NCI-H1092 (cell line): ENCODE measurements around the gene PRMT3.
"Not testable (repeated sequence)": the region's sequence is repeated elsewhere in the genome, so short reads cannot be mapped to it uniquely, and the experiment has no call there.

Experiments used
- DNase-seq: peaks from one replicate; lab custom pipeline; 2025; lab: John Stamatoyannopoulos, UW

The PRMT3 gene

GRCh38 chr11:20457934-20458680 lies 70.6 kb downstream of the PRMT3 start:
- DNase-seq: no peak

GRCh38 chr11:20458905-20459632 lies 71.6 kb downstream of the PRMT3 start:
- no peak for DNase-seq

GRCh38 chr11:20459865-20460264 lies 72.3 kb downstream of the PRMT3 start:
- no peak for DNase-seq

GRCh38 chr11:20464518-20464917 lies 77.0 kb downstream of the PRMT3 start:
- DNase-seq: no peak

GRCh38 chr11:20467487-20468185 lies 80.1 kb downstream of the PRMT3 start:
- DNase-seq: no peak

- DNase-seq: no peak
Observed at GRCh38 chr11:20470348-20470747, 82.8 kb downstream of the PRMT3 start.

GRCh38 chr11:20471929-20472328 lies 84.4 kb downstream of the PRMT3 start:
- not testable (repeated sequence) for DNase-seq

- DNase-seq: no peak
Observed at GRCh38 chr11:20474176-20474881, 86.8 kb downstream of the PRMT3 start.

- no peak for DNase-seq
Observed at GRCh38 chr11:20474882-20475517, 87.5 kb downstream of the PRMT3 start.

GRCh38 chr11:20477418-20478090 lies 90.0 kb downstream of the PRMT3 start:
- no peak for DNase-seq

GRCh38 chr11:20479513-20479912 lies 92.0 kb downstream of the PRMT3 start:
- DNase-seq: no peak

- DNase-seq: no peak
Observed at GRCh38 chr11:20483931-20484330, 96.4 kb downstream of the PRMT3 start.

- not testable (repeated sequence) for DNase-seq
Observed at GRCh38 chr11:20484416-20484815, 96.9 kb downstream of the PRMT3 start.

GRCh38 chr11:20488352-20488751 lies 100.8 kb downstream of the PRMT3 start:
- peak; percentile 87 for DNase-seq

GRCh38 chr11:20489948-20490347 lies 102.4 kb downstream of the PRMT3 start:
- DNase-seq: no peak

GRCh38 chr11:20493340-20493739 lies 105.8 kb downstream of the PRMT3 start:
- no peak for DNase-seq

GRCh38 chr11:20497124-20497792 lies 109.7 kb downstream of the PRMT3 start:
- DNase-seq: no peak

- no peak for DNase-seq
Observed at GRCh38 chr11:20501252-20501651, 113.7 kb downstream of the PRMT3 start.

GRCh38 chr11:20501971-20502370 lies 114.5 kb downstream of the PRMT3 start:
- DNase-seq: no peak

- no peak for DNase-seq
Observed at GRCh38 chr11:20511982-20512381, 124.5 kb downstream of the PRMT3 start.

GRCh38 chr11:20512869-20513268 lies 125.4 kb downstream of the PRMT3 start:
- no peak for DNase-seq
